ENCODE data around the gene CNKSR1.
A peak's percentile ranks its signal among the peaks of the same experiment; 100 is the strongest.

CNKSR1 gene

GRCh38 chr1:26191739-26192138 is 14.4 kb downstream of the CNKSR1 start:
- no peak overlapping the region for H3K9ac ChIP-seq (ENCODE audit: low read depth, low read length)
- H3K4me3 ChIP-seq (ENCODE audit: low read depth in 1 of 2, low read length in 2 of 2): no peak overlapping the region
- no peak overlapping the region; the same call in 1 of the 2 replicates for H3K4me2 ChIP-seq (ENCODE audit: insufficient read depth, low read length)

DNA sequence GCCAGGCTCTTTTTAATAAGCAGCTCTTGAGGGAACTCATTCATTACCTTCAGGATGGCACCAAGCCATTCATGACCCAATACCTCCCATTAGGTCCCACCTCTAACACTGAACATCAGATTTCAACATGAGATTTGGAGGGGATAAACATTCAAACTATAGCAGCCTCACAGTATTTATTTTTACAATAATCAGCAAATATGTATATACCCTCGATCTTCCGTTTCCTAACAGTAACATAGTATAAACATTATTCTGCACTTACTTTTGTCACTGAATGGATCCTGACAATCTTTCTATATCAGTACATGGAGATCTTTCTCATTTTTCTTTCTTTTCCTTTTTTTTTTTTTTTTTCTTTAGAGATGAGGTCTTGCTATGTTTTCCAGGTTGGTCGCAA is 18.5 kb downstream of the CNKSR1 start:
- ATAC-seq (ENCODE audit: insufficient read depth, low read depth) (no peak), DNase-seq (no peak)
- H3K36me3 ChIP-seq (ENCODE audit: insufficient read depth, low read length): no peaks in the 10 kb centered on the region
- TF ChIP-seq, protein P1, sequence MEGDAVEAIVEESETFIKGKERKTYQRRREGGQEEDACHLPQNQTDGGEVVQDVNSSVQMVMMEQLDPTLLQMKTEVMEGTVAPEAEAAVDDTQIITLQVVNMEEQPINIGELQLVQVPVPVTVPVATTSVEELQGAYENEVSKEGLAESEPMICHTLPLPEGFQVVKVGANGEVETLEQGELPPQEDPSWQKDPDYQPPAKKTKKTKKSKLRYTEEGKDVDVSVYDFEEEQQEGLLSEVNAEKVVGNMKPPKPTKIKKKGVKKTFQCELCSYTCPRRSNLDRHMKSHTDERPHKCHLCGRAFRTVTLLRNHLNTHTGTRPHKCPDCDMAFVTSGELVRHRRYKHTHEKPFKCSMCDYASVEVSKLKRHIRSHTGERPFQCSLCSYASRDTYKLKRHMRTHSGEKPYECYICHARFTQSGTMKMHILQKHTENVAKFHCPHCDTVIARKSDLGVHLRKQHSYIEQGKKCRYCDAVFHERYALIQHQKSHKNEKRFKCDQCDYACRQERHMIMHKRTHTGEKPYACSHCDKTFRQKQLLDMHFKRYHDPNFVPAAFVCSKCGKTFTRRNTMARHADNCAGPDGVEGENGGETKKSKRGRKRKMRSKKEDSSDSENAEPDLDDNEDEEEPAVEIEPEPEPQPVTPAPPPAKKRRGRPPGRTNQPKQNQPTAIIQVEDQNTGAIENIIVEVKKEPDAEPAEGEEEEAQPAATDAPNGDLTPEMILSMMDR (IDR thresholded peaks at IDR 0.05; ENCODE audit: borderline replicate concordance, extremely low read depth, low read length, poor library complexity, severe bottlenecking): no peak
- no peak overlapping the region for H2AFZ ChIP-seq (ENCODE audit: low read depth, low read length)
- H3K27me3 ChIP-seq (ENCODE audit: insufficient read depth, low read length, poor library complexity): no peaks in the 10 kb centered on the region
- no peak overlapping the region for H3K4me3 ChIP-seq (ENCODE audit: low read depth in 1 of 2, low read length in 2 of 2)
- no peaks in the 10 kb centered on the region for H3K79me2 ChIP-seq (ENCODE audit: insufficient read depth, low read length)
- H3K9me3 ChIP-seq (ENCODE audit: insufficient read depth, low read length, severe bottlenecking): no peaks in the 10 kb centered on the region
- H3K4me2 ChIP-seq (ENCODE audit: insufficient read depth, low read length): no peak overlapping the region
- H3K27ac ChIP-seq (ENCODE audit: low read length): no peak overlapping the region
- no peaks in the 10 kb centered on the region for H4K20me1 ChIP-seq (ENCODE audit: insufficient read depth, low read length)
- H3K9ac ChIP-seq (ENCODE audit: low read depth, low read length): no peak overlapping the region
- H3K4me1 ChIP-seq (ENCODE audit: insufficient read depth, low read length): peaks cover 8% of the 10 kb centered on the region

More at GRCh38 chr1:26191739-26192138, 14.4 kb downstream of the CNKSR1 start:
- H3K36me3 ChIP-seq (ENCODE audit: insufficient read depth, low read length): no peaks in the 10 kb centered on the region
- no peak overlapping the region for H2AFZ ChIP-seq (ENCODE audit: low read depth, low read length)
- no peak for TF ChIP-seq EZH2 (IDR thresholded peaks at IDR 0.05; ENCODE audit: borderline replicate concordance, low read depth, low read length, severe bottlenecking)
- TF ChIP-seq, protein P1 (IDR thresholded peaks at IDR 0.05; ENCODE audit: borderline replicate concordance, extremely low read depth, low read length, poor library complexity, severe bottlenecking): no peak
- no peaks in the 10 kb centered on the region for H3K79me2 ChIP-seq (ENCODE audit: insufficient read depth, low read length)
- peak; percentile 46 for DNase-seq
- peaks cover 8% of the 10 kb centered on the region for H3K4me1 ChIP-seq (ENCODE audit: insufficient read depth, low read length)
- no peaks in the 10 kb centered on the region for H3K27me3 ChIP-seq (ENCODE audit: insufficient read depth, low read length, poor library complexity)
- no peaks in the 10 kb centered on the region for H3K9me3 ChIP-seq (ENCODE audit: insufficient read depth, low read length, severe bottlenecking)
- peak; percentile 84 for ATAC-seq (ENCODE audit: insufficient read depth, low read depth)
- no peaks in the 10 kb centered on the region; the same call in 1 of the 2 replicates for H4K20me1 ChIP-seq (ENCODE audit: insufficient read depth, low read length)
- H3K27ac ChIP-seq (ENCODE audit: low read length): no peak overlapping the region

- ATAC-seq (ENCODE audit: insufficient read depth, low read depth) (no peak), DNase-seq (no peak)
- Histone ChIP-seq H3K27ac (ENCODE audit: low read length) (no peak overlapping the region), H3K4me1 (ENCODE audit: insufficient read depth, low read length) (no peaks in the 10 kb centered on the region), H3K9ac (ENCODE audit: low read depth, low read length) (no peak overlapping the region), H3K4me2 (ENCODE audit: insufficient read depth, low read length) (no peak overlapping the region), H3K27me3 (ENCODE audit: insufficient read depth, low read length, poor library complexity) (no peaks in the 10 kb centered on the region), H3K79me2 (ENCODE audit: insufficient read depth, low read length) (no peaks in the 10 kb centered on the region), H2AFZ (ENCODE audit: low read depth, low read length) (no peak overlapping the region), H3K4me3 (ENCODE audit: low read depth in 1 of 2, low read length in 2 of 2) (no peak overlapping the region), H3K36me3 (ENCODE audit: insufficient read depth, low read length) (no peaks in the 10 kb centered on the region), H3K9me3 (ENCODE audit: insufficient read depth, low read length, severe bottlenecking) (no peaks in the 10 kb centered on the region), H4K20me1 (ENCODE audit: insufficient read depth, low read length) (no peaks in the 10 kb centered on the region)
- TF ChIP-seq EZH2 (IDR thresholded peaks at IDR 0.05; ENCODE audit: borderline replicate concordance, low read depth, low read length, severe bottlenecking): no peak
- TF ChIP-seq, protein P1 (IDR thresholded peaks at IDR 0.05; ENCODE audit: borderline replicate concordance, extremely low read depth, low read length, poor library complexity, severe bottlenecking): no peak
Observed at GRCh38 chr1:26197301-26197700, 20.0 kb downstream of the CNKSR1 start.

DNA sequence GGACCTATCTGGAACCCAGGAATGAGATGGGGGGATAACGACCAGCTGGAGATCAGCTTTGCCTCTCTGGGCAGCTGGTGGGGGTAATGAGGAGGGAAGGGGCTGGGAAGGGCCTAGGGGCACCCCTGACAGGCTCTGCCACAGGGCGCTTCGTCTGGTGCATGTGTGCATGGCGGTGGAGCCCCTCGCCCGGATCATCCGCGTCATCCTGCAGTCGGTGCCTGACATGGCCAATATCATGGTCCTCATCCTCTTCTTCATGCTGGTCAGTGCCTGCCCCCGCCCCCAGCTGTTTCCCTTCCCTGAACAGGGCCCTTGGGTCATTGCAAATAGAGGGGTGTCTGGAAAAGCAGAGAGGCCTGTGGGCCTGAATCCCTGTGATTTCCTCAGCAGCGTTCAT is 20.5 kb downstream of the CNKSR1 start:
- Histone ChIP-seq H3K36me3 (ENCODE audit: insufficient read depth, low read length) (no peaks in the 10 kb centered on the region), H3K9me3 (ENCODE audit: insufficient read depth, low read length, severe bottlenecking) (no peaks in the 10 kb centered on the region), H3K79me2 (ENCODE audit: insufficient read depth, low read length) (no peaks in the 10 kb centered on the region), H3K4me3 (ENCODE audit: low read depth in 1 of 2, low read length in 2 of 2) (no peak overlapping the region), H3K4me2 (ENCODE audit: insufficient read depth, low read length) (no peak overlapping the region), H3K4me1 (ENCODE audit: insufficient read depth, low read length) (no peaks in the 10 kb centered on the region), H3K27me3 (ENCODE audit: insufficient read depth, low read length, poor library complexity) (no peaks in the 10 kb centered on the region), H4K20me1 (ENCODE audit: insufficient read depth, low read length) (no peaks in the 10 kb centered on the region), H3K9ac (ENCODE audit: low read depth, low read length) (no peak overlapping the region), H2AFZ (ENCODE audit: low read depth, low read length) (no peak overlapping the region), H3K27ac (ENCODE audit: low read length) (no peak overlapping the region)
- DNase-seq: no peak
- TF ChIP-seq, protein P1 (IDR thresholded peaks at IDR 0.05; ENCODE audit: borderline replicate concordance, extremely low read depth, low read length, poor library complexity, severe bottlenecking): no peak
- TF ChIP-seq EZH2 (IDR thresholded peaks at IDR 0.05; ENCODE audit: borderline replicate concordance, low read depth, low read length, severe bottlenecking): no peak
- no peak for ATAC-seq (ENCODE audit: insufficient read depth, low read depth)

Measured in DND-41 (cell line).